Medulla oblongata (tissue), 1 donor: ENCODE data around the gene P2RY1.
"Not testable (repeated sequence)": the region's sequence is repeated elsewhere in the genome, so short reads cannot be mapped to it uniquely, and the experiment has no call there.

Experiments used
- DNase-seq: peaks from one replicate; pipeline ENCODE4 v3.0.0-alpha.2; 2015; ENCODE audit errors: extremely low spot score

Gene P2RY1

DNA sequence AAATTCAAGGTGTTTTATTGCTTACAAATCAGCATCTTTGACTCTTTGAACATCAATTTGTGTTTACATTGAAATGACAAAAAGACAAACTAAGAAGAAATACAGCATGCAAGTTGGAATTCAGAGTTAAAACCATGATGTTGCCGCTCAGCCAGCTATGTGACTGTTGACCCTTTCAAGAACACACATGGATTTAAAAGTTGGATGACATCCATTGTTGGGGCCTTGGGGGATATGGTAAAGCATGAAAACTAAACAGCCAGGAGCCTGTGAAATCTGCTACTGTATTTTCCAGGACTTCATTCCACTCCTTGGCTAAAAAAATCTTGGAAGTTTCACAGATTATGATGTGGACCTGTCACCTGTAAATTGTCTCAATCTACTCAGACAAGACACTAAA is 4.6 kb downstream of the P2RY1 start:
- DNase-seq, result no peak

DNA sequence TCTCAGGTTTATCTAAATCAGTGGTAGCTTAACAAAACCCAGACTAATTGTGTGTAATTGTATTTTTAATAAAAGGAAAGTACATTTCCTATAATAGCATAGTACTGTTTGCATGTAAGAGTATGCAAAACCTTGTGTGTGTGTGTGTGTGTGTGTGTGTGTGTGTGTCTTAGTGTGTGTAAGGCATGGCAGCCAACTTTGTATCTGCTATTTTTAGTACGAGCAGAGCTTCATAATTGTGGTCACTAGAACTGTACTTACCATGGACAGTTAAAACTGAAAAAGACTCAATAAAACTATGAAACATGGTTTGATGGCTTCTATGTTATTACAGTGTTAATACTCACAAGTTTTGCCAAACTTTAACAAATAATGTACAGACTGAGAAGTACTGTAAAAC is 6.2 kb downstream of the P2RY1 start:
- DNase-seq, result no peak

DNA sequence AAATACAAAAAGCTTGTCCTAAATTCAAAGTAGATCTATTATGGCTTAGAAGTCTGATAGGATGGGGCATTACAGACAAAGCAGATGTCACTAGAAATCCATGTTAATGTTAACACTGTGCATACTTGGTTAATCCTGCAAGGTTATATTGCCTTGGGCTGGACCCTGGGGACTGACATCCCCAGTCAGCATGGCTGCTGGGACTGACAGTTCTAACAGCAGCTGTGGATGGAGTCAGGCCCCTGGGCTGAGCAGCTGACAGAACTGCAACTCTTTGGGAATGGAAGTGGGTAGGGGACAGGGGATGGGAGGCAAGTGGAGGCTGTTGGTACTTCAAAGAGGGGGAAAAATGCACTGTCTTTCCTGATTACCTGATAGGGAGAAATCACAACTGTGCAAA is 7.5 kb downstream of the P2RY1 start:
- DNase-seq, result no peak

DNA sequence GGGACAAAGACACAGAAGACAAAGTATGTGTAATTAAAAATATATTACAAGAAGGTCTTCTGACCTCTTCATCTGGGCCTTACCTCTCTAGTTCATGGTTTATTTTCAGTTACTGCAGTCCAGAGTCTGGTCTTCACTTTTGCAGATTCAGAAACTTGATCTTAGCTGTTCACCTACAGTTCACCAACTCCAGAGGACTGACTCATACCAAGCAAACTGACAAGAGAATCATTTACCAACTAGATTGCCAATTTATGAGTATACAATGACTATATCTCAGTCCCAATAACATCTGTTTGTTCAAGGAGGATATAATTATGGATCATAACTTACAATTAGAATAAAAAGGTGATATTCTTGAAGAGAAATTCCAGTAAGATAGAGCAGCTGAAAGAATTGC is 9.0 kb downstream of the P2RY1 start:
- DNase-seq, result no peak

DNA sequence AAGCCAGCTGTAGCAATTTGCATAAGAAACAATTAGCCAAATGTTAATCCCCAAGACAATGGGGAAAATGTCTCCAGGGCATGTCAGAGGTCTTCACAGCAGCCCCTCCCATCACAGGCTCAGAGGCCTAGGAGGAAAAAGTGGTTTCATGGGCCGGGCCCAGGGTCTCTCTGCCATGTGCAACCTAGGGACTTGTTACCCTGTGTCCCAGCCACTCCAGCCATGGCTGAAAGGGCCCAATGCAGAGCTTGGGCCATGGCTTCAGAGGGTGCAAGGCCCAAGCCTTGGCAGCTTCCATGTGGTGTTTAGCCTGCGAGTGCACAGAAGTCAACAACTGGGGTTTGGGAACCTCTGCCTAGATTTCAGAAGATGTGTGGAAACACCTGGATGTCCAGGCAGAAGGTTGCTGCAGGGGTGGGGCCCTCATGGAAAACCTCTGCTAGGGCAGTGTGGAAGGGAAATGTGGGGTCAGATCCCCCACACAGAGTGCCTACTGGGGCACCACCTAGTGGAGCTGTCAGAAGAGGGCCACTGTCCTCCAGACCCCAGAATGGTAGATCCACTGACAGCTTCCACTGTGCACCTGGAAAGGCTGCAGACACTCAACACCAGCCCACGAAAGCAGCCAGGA is 11.8 kb downstream of the P2RY1 start:
- DNase-seq, result not testable (repeated sequence)

DNA sequence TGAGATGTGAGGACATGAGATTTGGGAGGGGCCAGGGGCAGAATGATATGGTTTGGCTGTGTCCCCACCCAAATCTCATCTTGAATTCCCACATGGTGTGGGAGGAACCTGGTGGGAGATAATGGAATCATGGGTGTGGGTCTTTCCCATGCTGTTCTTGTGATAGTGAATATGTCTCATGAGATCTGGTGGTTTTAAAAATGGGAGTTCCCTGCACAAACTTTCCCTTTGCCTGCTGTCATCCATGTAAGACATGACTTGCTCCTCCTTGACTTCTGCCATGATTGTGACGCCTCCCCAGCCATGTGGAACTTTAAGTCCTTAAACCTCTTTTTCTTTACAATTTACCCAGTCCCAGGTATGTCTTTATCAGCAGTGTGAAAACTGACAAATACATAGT is 12.7 kb downstream of the P2RY1 start:
- DNase-seq, result not testable (repeated sequence)

DNA sequence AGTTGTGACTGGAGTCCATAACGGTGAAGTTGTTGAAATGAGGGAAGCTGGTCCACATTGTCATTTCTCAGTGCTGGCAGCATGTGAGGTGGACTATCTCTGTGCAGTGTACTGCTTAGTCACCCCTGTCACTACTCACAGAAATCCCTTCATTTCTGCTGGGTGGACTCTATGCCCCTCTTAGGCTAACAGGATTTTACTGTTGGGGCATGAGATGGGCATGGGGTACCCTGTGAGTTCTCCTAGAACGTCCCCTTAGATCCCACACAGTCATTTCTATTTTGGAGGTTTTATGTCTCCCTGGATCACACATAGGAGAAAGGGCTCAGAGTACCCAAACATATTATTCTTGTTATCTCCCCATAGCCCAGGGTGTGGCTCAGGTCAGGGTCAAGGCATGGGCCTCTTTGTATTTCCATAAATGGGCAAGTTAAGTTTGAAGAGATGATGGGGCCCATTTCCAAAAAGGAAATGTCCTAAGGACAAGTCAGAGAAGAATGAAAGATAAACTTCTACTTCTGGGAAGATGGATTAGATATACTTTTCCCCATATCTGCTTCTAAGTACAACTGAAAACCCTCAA is 15.2 kb downstream of the P2RY1 start:
- no peak for DNase-seq

DNA sequence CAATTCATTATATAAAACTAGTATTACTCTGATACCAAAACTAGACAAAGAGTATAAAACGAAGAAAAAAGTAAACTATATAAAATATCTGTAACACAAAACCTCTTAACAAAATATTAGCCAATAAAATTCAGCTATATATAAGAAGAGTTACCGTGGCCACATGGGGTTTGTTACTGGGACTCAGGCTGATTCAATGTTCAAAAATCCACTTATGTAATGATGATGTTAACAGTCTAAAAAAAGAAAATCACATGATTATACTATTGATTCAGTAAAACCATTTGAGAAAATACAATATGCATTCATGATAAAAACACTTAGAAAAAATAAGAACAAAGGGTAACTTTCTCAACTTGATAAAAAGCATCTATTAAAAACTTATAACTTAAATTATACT is 18.3 kb downstream of the P2RY1 start:
- no peak for DNase-seq

DNA sequence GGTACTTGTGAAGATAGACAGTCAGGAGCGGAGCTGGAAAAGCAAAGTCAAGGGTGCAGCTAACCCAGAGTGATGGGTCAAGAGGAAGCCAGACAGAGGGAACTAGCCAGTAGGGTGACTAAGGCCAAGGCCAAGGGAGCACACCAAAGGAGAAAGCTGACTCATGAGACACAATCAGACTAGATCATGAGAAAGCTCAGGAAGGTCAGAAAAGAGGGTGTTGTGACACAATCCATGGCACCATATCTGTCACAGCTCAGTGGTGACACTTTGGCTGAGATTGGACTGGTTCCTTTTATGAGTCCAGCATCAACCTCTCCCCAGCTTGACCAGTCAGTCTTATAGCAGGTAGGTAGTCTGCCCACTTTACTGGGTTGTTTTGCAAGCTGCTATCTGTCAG is 22.2 kb downstream of the P2RY1 start:
- DNase-seq, result no peak

DNA sequence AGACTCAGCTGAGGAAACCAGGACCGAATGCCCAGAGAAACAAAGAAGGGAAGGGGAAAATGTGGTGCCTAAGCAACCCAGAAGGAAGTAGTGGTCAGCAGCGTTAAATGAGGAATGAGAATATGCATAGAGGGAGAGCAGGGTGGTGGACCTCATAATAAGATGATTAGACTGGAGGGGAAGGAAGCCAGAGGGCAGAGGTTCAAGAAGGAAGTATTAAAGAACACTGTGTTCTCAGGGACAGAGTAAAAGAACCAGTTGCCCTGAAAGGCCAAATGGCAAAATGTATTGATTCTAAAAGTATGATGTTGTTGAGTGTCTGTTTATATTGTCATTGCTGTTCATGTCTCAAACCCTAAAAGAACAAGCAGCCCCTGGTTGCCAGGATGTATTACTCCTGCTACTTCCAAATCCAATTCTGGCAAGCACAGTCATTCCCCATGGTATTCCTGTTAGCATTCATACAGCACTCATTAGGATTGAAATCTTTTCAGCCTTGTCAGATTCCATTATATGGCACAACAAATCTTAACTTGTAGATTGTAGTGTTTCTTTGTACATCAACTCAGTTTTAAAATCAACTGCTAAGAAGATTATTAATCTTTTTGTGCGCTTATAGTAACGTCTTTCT is 23.4 kb downstream of the P2RY1 start:
- no peak for DNase-seq

DNA sequence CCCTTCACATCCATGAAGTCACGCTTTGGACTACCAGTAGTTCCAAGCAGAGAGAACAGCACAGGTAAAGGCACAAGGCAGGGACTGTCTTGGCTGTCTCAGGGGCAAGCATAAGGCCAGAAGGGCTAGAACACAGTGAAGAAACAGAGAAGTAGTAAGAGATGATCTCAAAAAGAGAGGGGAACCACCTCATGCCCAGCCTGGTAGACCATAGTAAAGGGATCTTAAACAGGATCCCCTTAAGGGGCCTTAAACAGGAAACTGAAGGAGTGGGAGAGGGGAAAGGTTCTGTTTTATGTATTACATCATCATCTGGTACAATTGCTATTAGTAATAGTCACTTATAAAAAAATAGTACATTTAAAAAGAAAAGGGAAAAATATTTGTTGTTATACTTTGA is 25.8 kb downstream of the P2RY1 start:
- no peak for DNase-seq

DNA sequence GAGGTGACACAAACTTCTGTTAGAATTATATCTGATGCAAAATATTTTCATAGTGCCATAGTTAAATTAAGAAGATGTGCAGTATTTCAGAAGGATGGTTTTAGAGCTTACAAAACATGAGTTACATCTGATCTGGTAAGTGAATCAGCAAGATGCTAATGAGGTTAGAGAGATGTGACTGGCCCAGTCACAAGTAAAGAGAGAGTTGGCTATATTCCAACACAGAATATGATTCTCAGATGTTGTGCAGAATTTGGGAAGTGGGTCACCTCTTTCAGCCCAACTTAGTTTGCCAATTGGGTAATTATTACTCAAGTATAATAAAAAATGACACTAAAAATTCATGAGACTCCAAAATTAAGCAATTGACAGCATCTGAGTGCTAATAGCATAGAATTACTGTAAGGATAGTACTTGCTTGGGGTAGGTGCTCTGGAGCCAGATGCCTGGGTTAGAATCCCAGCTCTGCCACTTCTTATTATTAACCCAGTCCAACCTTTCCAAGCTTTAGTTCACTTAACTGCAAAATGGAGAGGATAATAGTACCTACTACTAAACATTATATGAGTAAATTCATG is 30.8 kb downstream of the P2RY1 start:
- DNase-seq, result no peak

DNA sequence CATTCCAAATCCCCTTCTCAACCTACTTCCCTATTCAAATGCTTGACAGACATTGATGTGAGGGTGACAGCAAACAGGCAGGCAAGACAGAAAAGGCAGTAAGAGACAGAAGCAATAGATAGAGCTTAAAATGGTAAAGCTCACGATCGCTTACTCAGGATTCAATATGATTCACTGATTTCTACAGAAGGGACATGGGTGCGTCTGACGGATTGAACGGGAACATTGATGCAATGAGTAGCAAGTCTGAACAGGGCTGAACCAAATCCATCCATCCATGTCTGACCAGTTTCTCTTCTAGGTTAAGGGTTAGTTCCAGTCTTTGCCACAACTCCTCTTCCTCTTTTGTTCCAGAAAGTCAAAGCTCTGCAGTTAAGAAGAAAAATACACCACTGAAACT is 35.1 kb downstream of the P2RY1 start:
- DNase-seq, result peak; percentile 25

DNA sequence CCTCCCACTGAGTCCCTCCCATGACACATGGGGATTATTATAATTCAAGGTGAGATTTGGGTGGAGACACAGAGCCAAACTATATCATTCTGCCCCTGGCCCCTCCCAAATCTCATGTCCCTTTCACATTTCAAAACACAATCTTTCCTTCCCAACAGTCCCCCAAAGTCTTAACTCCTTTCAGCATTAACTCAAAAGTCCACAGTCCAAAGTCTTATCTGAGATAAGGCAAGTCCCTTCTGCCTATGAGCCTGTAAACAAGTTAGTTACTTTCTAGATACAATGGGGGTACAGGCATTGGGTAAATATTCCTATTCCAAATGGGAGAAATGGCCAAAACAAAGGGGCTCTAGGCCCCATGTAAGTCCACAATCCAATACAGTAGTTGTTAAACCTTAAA is 38.4 kb downstream of the P2RY1 start:
- DNase-seq, result not testable (repeated sequence)

DNA sequence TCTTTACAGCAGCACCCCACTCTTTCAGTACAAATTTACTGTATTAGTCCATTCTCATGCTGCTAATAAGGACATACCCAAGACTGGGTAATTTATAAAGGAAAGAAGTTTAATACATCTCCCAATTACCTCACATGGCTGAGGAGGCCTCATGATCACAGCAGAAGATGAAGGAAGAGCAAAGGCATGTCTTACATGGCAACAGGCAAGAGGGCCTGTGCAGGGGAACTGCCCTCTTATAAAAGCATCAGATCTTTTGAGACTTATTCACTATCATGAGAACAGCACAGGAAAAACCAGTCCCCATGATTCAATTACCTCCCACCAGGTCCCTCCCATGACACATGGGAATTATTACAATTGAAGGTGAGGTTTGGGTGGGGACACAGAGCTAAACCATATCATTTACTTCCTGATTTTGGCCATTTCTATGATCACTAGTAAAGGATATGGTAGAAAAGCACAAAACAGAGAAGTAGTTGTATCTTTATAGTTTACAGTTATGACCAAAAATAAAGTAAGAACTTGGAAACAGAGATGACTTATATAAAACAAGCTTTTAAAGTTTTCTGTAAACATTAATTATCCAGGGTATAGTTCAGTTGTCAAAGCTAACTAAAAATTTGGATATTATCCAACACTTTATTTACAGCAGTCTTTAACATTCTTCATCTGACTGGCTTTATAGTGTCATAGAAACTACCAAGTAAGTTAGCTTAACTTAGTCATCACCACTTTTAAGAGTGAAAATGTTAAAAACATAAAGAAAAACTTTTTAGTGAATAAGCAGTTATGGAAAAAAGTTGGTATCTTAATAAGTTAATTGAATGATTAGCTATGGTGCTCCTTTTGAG is 40.2 kb downstream of the P2RY1 start:
- no peak for DNase-seq

DNA sequence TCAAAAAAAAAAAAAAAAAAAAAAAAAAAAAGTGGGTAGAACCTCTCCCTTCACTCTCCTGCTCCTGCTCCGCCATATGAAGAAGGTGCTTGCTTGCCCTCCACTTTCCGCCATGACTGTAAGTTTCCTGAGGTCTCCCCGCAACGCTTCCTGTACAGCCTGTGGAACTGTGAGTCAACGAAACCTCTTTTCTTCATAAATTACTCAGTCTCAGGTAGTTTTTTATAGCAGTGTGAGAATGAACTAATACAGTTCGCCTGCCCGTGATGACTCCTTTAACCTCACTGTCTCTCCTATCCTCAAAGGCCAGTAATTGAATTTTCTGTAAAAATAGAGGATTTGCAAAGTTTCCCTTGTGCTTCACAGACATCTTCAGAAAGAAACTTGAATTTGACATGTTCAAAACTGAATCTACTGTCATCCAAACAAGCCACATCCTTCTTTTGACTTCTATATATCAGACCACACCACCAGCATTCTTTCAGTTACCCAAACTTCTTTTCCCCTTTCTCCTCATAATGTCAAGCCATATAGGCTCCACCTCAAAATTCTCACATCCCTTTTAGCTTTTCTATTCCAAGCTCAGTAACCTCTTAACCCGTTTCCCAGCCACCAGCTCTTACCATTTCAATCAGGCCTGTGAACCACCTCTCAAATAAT is 44.3 kb downstream of the P2RY1 start:
- no peak for DNase-seq

DNA sequence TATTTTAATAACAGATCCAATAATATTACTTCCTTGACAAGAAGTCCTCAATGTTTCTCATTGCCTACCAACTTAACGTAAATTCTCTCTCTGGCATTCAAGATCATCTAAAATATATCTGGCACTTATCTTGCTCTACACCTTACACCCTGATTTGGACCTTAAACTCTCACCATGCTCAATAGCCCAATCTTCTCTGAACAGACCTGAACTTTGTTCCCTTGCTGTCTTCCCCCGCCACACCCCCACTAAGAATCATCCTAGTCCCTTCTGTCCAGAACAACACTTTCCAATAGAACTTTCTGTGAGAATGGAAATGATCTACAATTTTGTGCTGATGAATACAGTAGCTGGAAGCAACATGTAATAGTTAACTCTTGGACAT is 44.9 kb downstream of the P2RY1 start:
- DNase-seq, result no peak

DNA sequence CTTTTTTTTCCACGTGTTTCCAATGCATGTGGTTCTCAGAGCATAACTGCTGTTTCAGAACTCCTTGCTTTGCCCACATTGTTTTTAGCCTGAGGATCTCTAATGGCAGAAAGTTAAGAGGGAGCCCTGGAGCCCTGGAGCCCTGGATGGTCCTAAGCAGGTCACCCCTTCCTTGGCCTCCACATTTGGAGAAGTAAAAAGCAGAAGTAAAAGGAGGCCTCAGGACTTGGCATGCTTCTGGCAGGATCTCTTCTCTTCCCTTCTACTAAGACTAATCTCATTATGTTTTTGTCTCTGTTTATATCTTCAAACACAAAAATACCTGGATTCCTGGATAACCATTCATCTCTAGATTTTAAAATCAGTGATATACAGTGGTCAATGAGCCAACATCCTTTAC is 50.1 kb downstream of the P2RY1 start:
- DNase-seq, result peak; percentile 30
